PC-3 (cell line): ENCODE measurements around the gene NTM.

Experiments
- CTCF ChIP-seq: fragments of 300-600 bp; sonication (generic); conservative IDR thresholded peaks from 2 replicates; pipeline ENCODE4 v1.5.1; 2017; ENCODE audit warnings: antibody characterized with exemption, low read depth, mild to moderate bottlenecking, low read length
- EZH2 ChIP-seq: fragments of 300-600 bp; sonication (generic); IDR thresholded peaks from one replicate; pipeline ENCODE4 v1.6.1; 2017; ENCODE audit warnings: antibody characterized with exemption, mild to moderate bottlenecking, low read length; ENCODE audit not compliant: unreplicated experiment

- TF ChIP-seq CTCF: no peak
- TF ChIP-seq EZH2: no peak
These were observed 563.6 kb downstream of the NTM start for GRCh38 chr11:131934006-131934405.
